Neural crest cell (in vitro differentiated cells): Measurements from ENCODE around the gene PIP4K2A. TPM values are rescaled to one million over a fixed set of nuclear protein-coding genes. Genes with fewer than 3 reads are reported as not detected.
"Not testable (repeated sequence)": the region's sequence is repeated elsewhere in the genome, so short reads cannot be mapped to it uniquely, and the experiment has no call there.

Experiments used
- DNase-seq: peaks from one replicate; pipeline ENCODE4 v3.0.0; 2021; ENCODE audit warnings: low read depth, mixed read lengths, low spot score
- H3K27ac Mint-ChIP-seq: one replicate; pipeline ENCODE4 v1.8.0; 2021; ENCODE audit warnings: mild to moderate bottlenecking, mixed read lengths; ENCODE audit not compliant: unreplicated experiment
- H3K27me3 Mint-ChIP-seq: 2 replicates; pipeline ENCODE4 v1.8.0; 2021; ENCODE audit warnings: low read depth, mild to moderate bottlenecking, mixed read lengths
- H3K36me3 Mint-ChIP-seq: 2 replicates; pipeline ENCODE4 v1.8.0; 2021; ENCODE audit warnings: low read depth, mild to moderate bottlenecking, mixed read lengths
- H3K4me1 Mint-ChIP-seq: 2 replicates; pipeline ENCODE4 v1.8.0; 2021; ENCODE audit warnings: mixed read lengths
- H3K4me3 Mint-ChIP-seq: one replicate; pipeline ENCODE4 v1.8.0; 2021; ENCODE audit warnings: mild to moderate bottlenecking, mixed read lengths
- H3K9me3 Mint-ChIP-seq: 2 replicates; pipeline ENCODE4 v1.8.0; 2021; ENCODE audit warnings: mixed read lengths
- CTCF ChIP-seq: fragments of 200-600 bp; sonication (generic); conservative IDR thresholded peaks from 2 replicates; pipeline ENCODE4 v1.5.0; 2021; ENCODE audit warnings: antibody characterized with exemption, mild to moderate bottlenecking
- total RNA-seq: library from RNA; stranded (reverse); gene quantifications from 2 replicates; pipeline ENCODE4 v1.2.1, GENCODE V29; 2021

The PIP4K2A gene
- total RNA-seq, 1 donor from 2014 or later: 28.7 TPM

- Mint-ChIP-seq H3K4me3 (no peak overlapping the region), H3K36me3 (peaks cover 17% of the 10 kb centered on the region), H3K9me3 (peaks cover 8% of the 10 kb centered on the region), H3K4me1 (peaks cover 20% of the 10 kb centered on the region), H3K27ac (no peak overlapping the region), H3K27me3 (no peaks in the 10 kb centered on the region)
- no peak for TF ChIP-seq CTCF
- DNase-seq: no peak
These were observed 182.9 kb downstream of the PIP4K2A start for GRCh38 chr10:22531441-22531840.

GRCh38 chr10:22531008-22531407 is 183.4 kb downstream of the PIP4K2A start:
- no peak overlapping the region for H3K27ac Mint-ChIP-seq
- H3K27me3 Mint-ChIP-seq: no peaks in the 10 kb centered on the region
- no peak overlapping the region for H3K4me3 Mint-ChIP-seq
- TF ChIP-seq CTCF: no peak
- H3K9me3 Mint-ChIP-seq: peaks cover 8% of the 10 kb centered on the region
- no peak for DNase-seq
- peaks cover 13% of the 10 kb centered on the region for H3K36me3 Mint-ChIP-seq
- H3K4me1 Mint-ChIP-seq: peaks cover 16% of the 10 kb centered on the region

DNA sequence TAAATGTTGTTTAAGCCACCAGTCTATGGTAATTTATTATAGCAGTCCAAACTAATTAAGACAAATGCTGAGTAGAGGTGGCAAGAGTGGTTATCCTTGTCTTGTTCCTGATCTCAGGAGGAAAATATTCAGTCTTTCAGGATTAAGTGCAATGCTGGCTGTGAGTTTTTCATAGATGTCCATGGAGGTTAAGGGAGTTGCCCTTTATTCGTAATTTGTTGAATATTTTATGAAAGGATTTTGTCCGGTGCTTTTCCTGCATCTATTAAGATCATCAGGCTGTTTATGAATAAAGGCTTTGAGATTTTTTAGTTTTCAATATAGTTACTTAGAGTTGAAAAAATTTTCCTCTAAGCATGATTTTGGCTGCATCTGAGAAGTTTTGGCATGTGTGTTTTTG is 186.9 kb downstream of the PIP4K2A start:
- H3K9me3 Mint-ChIP-seq: peaks cover 12% of the 10 kb centered on the region
- no peaks in the 10 kb centered on the region for H3K4me1 Mint-ChIP-seq
- H3K36me3 Mint-ChIP-seq: peaks cover 9% of the 10 kb centered on the region
- H3K27me3 Mint-ChIP-seq: peaks cover 3% of the 10 kb centered on the region
- no peak overlapping the region for H3K4me3 Mint-ChIP-seq
- H3K27ac Mint-ChIP-seq: no peak overlapping the region
- no peak for DNase-seq
- TF ChIP-seq CTCF: no peak

- not testable (repeated sequence) for DNase-seq, H3K4me1 Mint-ChIP-seq, H3K36me3 Mint-ChIP-seq, H3K27ac Mint-ChIP-seq, H3K4me3 Mint-ChIP-seq
- Mint-ChIP-seq H3K27me3 (peaks cover 14% of the 10 kb centered on the region), H3K9me3 (peaks cover 18% of the 10 kb centered on the region)
These were observed 190.0 kb downstream of the PIP4K2A start for GRCh38 chr10:22524333-22524732.

- DNase-seq, H3K27ac Mint-ChIP-seq, H3K4me3 Mint-ChIP-seq, H3K9me3 Mint-ChIP-seq, H3K4me1 Mint-ChIP-seq, H3K36me3 Mint-ChIP-seq: not testable (repeated sequence)
- H3K27me3 Mint-ChIP-seq: peaks cover 33% of the 10 kb centered on the region
These were observed 193.7 kb downstream of the PIP4K2A start for GRCh38 chr10:22520645-22521044.

GRCh38 chr10:22518167-22518724 is 196.1 kb downstream of the PIP4K2A start:
- no peak for DNase-seq
- Mint-ChIP-seq H3K4me3 (no peak overlapping the region), H3K27ac (no peak overlapping the region), H3K36me3 (peaks cover 2% of the 10 kb centered on the region), H3K27me3 (peaks cover 41% of the 10 kb centered on the region), H3K4me1 (peaks cover 10% of the 10 kb centered on the region), H3K9me3 (peaks cover 5% of the 10 kb centered on the region)
- TF ChIP-seq CTCF: no peak

GRCh38 chr10:22515009-22515408 is 199.4 kb downstream of the PIP4K2A start:
- Mint-ChIP-seq H3K27me3 (peaks cover 34% of the 10 kb centered on the region), H3K4me1 (peaks cover 14% of the 10 kb centered on the region), H3K4me3 (no peak overlapping the region), H3K36me3 (peaks cover 10% of the 10 kb centered on the region), H3K27ac (no peak overlapping the region), H3K9me3 (peaks cover 12% of the 10 kb centered on the region)
- no peak for TF ChIP-seq CTCF
- DNase-seq: no peak

DNA sequence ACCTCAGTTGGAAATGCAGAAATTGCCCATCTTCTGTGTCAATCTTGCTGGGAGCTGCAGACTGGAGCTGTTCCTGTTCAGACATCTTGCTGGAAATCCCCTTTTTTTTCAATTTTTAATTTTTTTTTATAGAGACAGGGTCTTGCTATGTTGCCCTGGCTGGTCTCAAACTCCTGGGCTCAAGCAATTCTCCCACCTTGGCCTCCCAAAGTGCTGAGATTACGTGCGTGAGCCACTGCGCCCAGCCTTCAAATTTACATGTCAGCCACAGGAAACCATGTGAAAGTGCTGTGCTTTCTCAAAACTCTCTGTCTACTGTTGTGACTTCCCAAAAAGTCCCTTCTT is 200.0 kb downstream of the PIP4K2A start:
- H3K27ac Mint-ChIP-seq, DNase-seq: not testable (repeated sequence)
- H3K4me3 Mint-ChIP-seq: peak overlapping the region; percentile 71
- H3K27me3 Mint-ChIP-seq: peaks cover 30% of the 10 kb centered on the region
- H3K4me1 Mint-ChIP-seq: peaks cover 14% of the 10 kb centered on the region
- peaks cover 10% of the 10 kb centered on the region for H3K36me3 Mint-ChIP-seq
- H3K9me3 Mint-ChIP-seq: peaks cover 12% of the 10 kb centered on the region
